Activated CD4-positive, alpha-beta memory T cell treated with anti-CD3 and anti-CD28 coated beads for 36 hours (primary cell): ENCODE results near the gene OR11A1. TPM values are rescaled to one million over a fixed set of nuclear protein-coding genes. Genes with fewer than 3 reads are reported as not detected.

Source experiments
- CTCF ChIA-PET: fragments of 350-600 bp; sonication (Branson Sonifier 250); formaldehyde crosslinking; loops from one replicate; lab custom pipeline; 2021; ENCODE audit warnings: antibody characterized with exemption, inconsistent platforms; lab: Charles Lee
- POLR2A ChIA-PET: fragments of 350-600 bp; sonication (Branson Sonifier 250); formaldehyde crosslinking; loops from one replicate; lab custom pipeline; 2021; ENCODE audit warnings: antibody characterized with exemption; lab: Charles Lee
- DNase-seq: peaks from one replicate; pipeline ENCODE4 v3.0.0-alpha.2; 2020
- H3K27ac Mint-ChIP-seq: one replicate; pipeline ENCODE4 v1.8.0; 2021; ENCODE audit warnings: mixed read lengths
- H3K27me3 Mint-ChIP-seq: one replicate; pipeline ENCODE4 v1.8.0; 2021; ENCODE audit warnings: mixed read lengths
- H3K36me3 Mint-ChIP-seq: one replicate; pipeline ENCODE4 v1.8.0; 2021; ENCODE audit warnings: mixed read lengths
- H3K4me1 Mint-ChIP-seq: one replicate; pipeline ENCODE4 v1.8.0; 2021; ENCODE audit warnings: low read depth, mixed read lengths
- H3K4me3 Mint-ChIP-seq: one replicate; pipeline ENCODE4 v1.8.0; 2021; ENCODE audit warnings: mild to moderate bottlenecking, mixed read lengths
- H3K9me3 Mint-ChIP-seq: one replicate; pipeline ENCODE4 v1.8.0; 2021; ENCODE audit warnings: mixed read lengths
- intact Hi-C: fragments of 100-400 bp; cut with micrococcal nuclease; formaldehyde crosslinking; loops from one replicate; pipeline ENCODE4 v1.15.1; 2023
- total RNA-seq, 2 experiments: library from RNA; stranded (reverse); gene quantifications; one replicate each; pipeline ENCODE4 v1.2.3, GENCODE V29; 2021

OR11A1 gene
- total RNA-seq, 2 experiments from 2014 or later, result not detected

GRCh38 chr6:29426654-29427053 lies 30.2 kb downstream of the OR11A1 start:
- intact Hi-C loops, result no loop called here
- Mint-ChIP-seq H3K9me3 (no peaks in the 10 kb centered on the region), H3K4me1 (no peaks in the 10 kb centered on the region), H3K4me3 (no peak overlapping the region), H3K36me3 (no peaks in the 10 kb centered on the region), H3K27ac (no peak overlapping the region), H3K27me3 (peaks cover 33% of the 10 kb centered on the region)
- POLR2A ChIA-PET, result no interaction called here
- no peak for DNase-seq
- CTCF ChIA-PET, result no interaction called here

GRCh38 chr6:29425075-29425474 lies 31.8 kb downstream of the OR11A1 start:
- H3K36me3 Mint-ChIP-seq, result no peaks in the 10 kb centered on the region
- no peak overlapping the region for H3K4me3 Mint-ChIP-seq
- H3K27me3 Mint-ChIP-seq, result peaks cover 37% of the 10 kb centered on the region
- POLR2A ChIA-PET, result no interaction called here
- H3K27ac Mint-ChIP-seq, result no peak overlapping the region
- CTCF ChIA-PET, result no interaction called here
- intact Hi-C loops, result no loop called here
- H3K4me1 Mint-ChIP-seq, result no peaks in the 10 kb centered on the region
- no peak for DNase-seq
- H3K9me3 Mint-ChIP-seq, result peaks cover 5% of the 10 kb centered on the region

GRCh38 chr6:29424575-29424974 lies 32.3 kb downstream of the OR11A1 start:
- POLR2A ChIA-PET, result no interaction called here

GRCh38 chr6:29424168-29424567 lies 32.7 kb downstream of the OR11A1 start:
- H3K27ac Mint-ChIP-seq, result no peak overlapping the region
- no peaks in the 10 kb centered on the region for H3K4me1 Mint-ChIP-seq
- no peak overlapping the region for H3K4me3 Mint-ChIP-seq
- ChIA-PET CTCF (no interaction called here), POLR2A (no interaction called here)
- H3K36me3 Mint-ChIP-seq, result no peaks in the 10 kb centered on the region
- peaks cover 39% of the 10 kb centered on the region for H3K27me3 Mint-ChIP-seq
- no peak for DNase-seq
- H3K9me3 Mint-ChIP-seq, result peaks cover 5% of the 10 kb centered on the region
- intact Hi-C loops, result no loop called here

More at GRCh38 chr6:29424575-29424974, 32.3 kb downstream of the OR11A1 start:
- intact Hi-C loops, result no loop called here
- CTCF ChIA-PET, result no interaction called here
- DNase-seq, result no peak
- Mint-ChIP-seq H3K4me3 (no peak overlapping the region), H3K9me3 (peaks cover 5% of the 10 kb centered on the region), H3K36me3 (no peaks in the 10 kb centered on the region), H3K4me1 (no peaks in the 10 kb centered on the region), H3K27ac (no peak overlapping the region), H3K27me3 (peaks cover 41% of the 10 kb centered on the region)

GRCh38 chr6:29419516-29419915 lies 37.4 kb downstream of the OR11A1 start:
- Mint-ChIP-seq H3K36me3 (no peaks in the 10 kb centered on the region), H3K4me1 (no peaks in the 10 kb centered on the region), H3K9me3 (peaks cover 5% of the 10 kb centered on the region), H3K27ac (no peak overlapping the region), H3K27me3 (peaks cover 25% of the 10 kb centered on the region), H3K4me3 (no peak overlapping the region)
- DNase-seq, result no peak
- ChIA-PET CTCF (no interaction called here), POLR2A (no interaction called here)
- intact Hi-C loops, result no loop called here

- Mint-ChIP-seq H3K27ac (no peak within 1 kb of the TSS), H3K27me3 (peaks cover 37% of the 10 kb centered on the region), H3K9me3 (peaks cover 22% of the 10 kb centered on the region), H3K4me1 (no peaks in the 10 kb centered on the region), H3K4me3 (no peak within 1 kb of the TSS), H3K36me3 (no peaks in the 10 kb centered on the region)
- no peak for DNase-seq
- ChIA-PET CTCF (no interaction called here), POLR2A (no interaction called here)
- intact Hi-C loops, result no loop called here
Measured at GRCh38 chr6:29414588-29414987, 42.3 kb downstream of the OR11A1 start, which contains the start of gene OR12D1. Gene OR12D1, plus strand, starts transcription at chr6:29414928.

GRCh38 chr6:29403801-29404200 lies 53.1 kb downstream of the OR11A1 start:
- Mint-ChIP-seq H3K27me3 (peaks cover 34% of the 10 kb centered on the region), H3K36me3 (no peaks in the 10 kb centered on the region), H3K27ac (no peak overlapping the region), H3K4me3 (no peak overlapping the region), H3K4me1 (no peaks in the 10 kb centered on the region), H3K9me3 (no peaks in the 10 kb centered on the region)
- POLR2A ChIA-PET, result no interaction called here
- no peak for DNase-seq
- CTCF ChIA-PET, result no interaction called here
- intact Hi-C loops, result no loop called here

GRCh38 chr6:29399525-29399924 lies 57.3 kb downstream of the OR11A1 start:
- H3K27ac Mint-ChIP-seq, result no peak overlapping the region
- H3K4me1 Mint-ChIP-seq, result no peaks in the 10 kb centered on the region
- ChIA-PET CTCF (interaction anchor here (0.6 kb wide), 1 partner anchor 1145 kb away, joined by 3 read pairs; no protein-coding TSS in a partner anchor), POLR2A (no interaction called here)
- H3K9me3 Mint-ChIP-seq, result no peaks in the 10 kb centered on the region
- no peaks in the 10 kb centered on the region for H3K36me3 Mint-ChIP-seq
- no peak for DNase-seq
- intact Hi-C loops, result no loop called here
- peaks cover 32% of the 10 kb centered on the region for H3K27me3 Mint-ChIP-seq
- no peak overlapping the region for H3K4me3 Mint-ChIP-seq

- H3K27ac Mint-ChIP-seq, result no peak within 1 kb of the TSS
- POLR2A ChIA-PET, result no interaction called here
- CTCF ChIA-PET, result no interaction called here
Measured at GRCh38 chr6:29395331-29395730, 61.5 kb downstream of the OR11A1 start, which contains the start of gene OR12D2. Gene OR12D2, plus strand, starts transcription at chr6:29395631. Its CDS starts 1,069 bp downstream, at chr6:29396700.

GRCh38 chr6:29388533-29388932 lies 68.3 kb downstream of the OR11A1 start:
- H3K27ac Mint-ChIP-seq, result no peak overlapping the region
- no peak overlapping the region for H3K4me3 Mint-ChIP-seq
- no peaks in the 10 kb centered on the region for H3K36me3 Mint-ChIP-seq
- H3K9me3 Mint-ChIP-seq, result no peaks in the 10 kb centered on the region
- no peak for DNase-seq
- no peaks in the 10 kb centered on the region for H3K4me1 Mint-ChIP-seq
- ChIA-PET CTCF (no interaction called here), POLR2A (no interaction called here)
- intact Hi-C loops, result no loop called here
- peaks cover 30% of the 10 kb centered on the region for H3K27me3 Mint-ChIP-seq

More at GRCh38 chr6:29395331-29395730, 61.5 kb downstream of the OR11A1 start, which contains the start of gene OR12D2:
- Mint-ChIP-seq H3K36me3 (no peaks in the 10 kb centered on the region), H3K4me1 (no peaks in the 10 kb centered on the region), H3K9me3 (no peaks in the 10 kb centered on the region), H3K27me3 (peaks cover 41% of the 10 kb centered on the region), H3K4me3 (no peak within 1 kb of the TSS)
- intact Hi-C loops, result no loop called here
- no peak for DNase-seq

- Mint-ChIP-seq H3K4me1 (no peaks in the 10 kb centered on the region), H3K27ac (no peak overlapping the region), H3K9me3 (no peaks in the 10 kb centered on the region), H3K4me3 (no peak overlapping the region), H3K36me3 (no peaks in the 10 kb centered on the region), H3K27me3 (peaks cover 20% of the 10 kb centered on the region)
- CTCF ChIA-PET, result interaction anchor here (1.5 kb wide), 1 partner anchor 278 kb away, joined by 5 read pairs; no protein-coding TSS in a partner anchor
- no peak for DNase-seq
- intact Hi-C loops, result loop anchor here (10.0 kb wide), 1 partner anchor 209 kb away; the partner anchor contains the start of gene OR2H2
- POLR2A ChIA-PET, result no interaction called here
Measured at GRCh38 chr6:29376003-29376402, 80.9 kb downstream of the OR11A1 start.
